ENCODE results near the gene ARHGEF3.

DNA sequence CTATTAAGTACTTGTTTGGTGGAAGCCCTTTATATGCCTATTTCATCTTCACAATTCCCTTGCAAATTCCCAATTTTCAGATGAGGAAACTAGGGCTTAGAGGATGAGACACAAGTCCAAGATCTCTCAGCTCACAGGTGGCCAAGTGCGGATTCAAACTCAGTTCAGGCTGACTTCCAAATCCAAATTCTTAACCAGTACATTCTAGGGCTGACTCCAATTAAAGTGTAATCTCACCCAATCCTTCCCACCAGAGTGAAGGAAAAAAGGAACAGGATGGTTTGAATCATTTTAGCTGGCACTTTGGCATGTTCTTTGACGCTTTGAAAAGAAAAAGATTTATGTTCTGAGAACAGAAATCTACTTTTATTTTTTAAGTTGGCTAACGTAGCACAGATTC, 12.7 kb downstream of the ARHGEF3 start:
- TF ChIP-seq ZNF274 (IDR thresholded peaks at IDR 0.05; ENCODE audit: low read depth, low read length) (no peak), YY1 (IDR thresholded peaks at IDR 0.05; ENCODE audit: insufficient read depth, insufficient read length) (no peak)

Data from NT2/D1 (cell line).